NB4 (cell line): Measurements from ENCODE around the gene EIF3K.

Experiments used
- CTCF ChIP-seq: IDR thresholded peaks from one replicate; pipeline ENCODE4 v1.5.1; 2012; ENCODE audit warnings: low read depth, low read length
- MAX ChIP-seq: IDR thresholded peaks from 2 replicates; pipeline ENCODE4 v1.6.1; 2011; ENCODE audit warnings: low read depth, low read length
- POLR2A ChIP-seq: IDR thresholded peaks from 2 replicates; pipeline ENCODE4 v1.6.1; 2011; ENCODE audit warnings: mild to moderate bottlenecking; ENCODE audit not compliant: insufficient read length; ENCODE audit errors: extremely low read depth

- no peak for TF ChIP-seq CTCF
- no peak for TF ChIP-seq POLR2A
- peak; percentile 44 for TF ChIP-seq MAX
Observed at GRCh38 chr19:38683393-38684077, 64.5 kb downstream of the EIF3K start.
